CD4-positive, alpha-beta T cell treated with Interleukin-2 at 100 ng/mL for 4 hours (primary cell): ENCODE results near the gene FRMD4A.

Source experiments
- DNase-seq: peaks from one replicate; pipeline ENCODE4 v3.0.0-alpha.2; 2020; ENCODE audit warnings: low spot score

The FRMD4A gene

GRCh38 chr10:13751191-13751764, 579.4 kb downstream of the FRMD4A start:
- DNase-seq = no peak

GRCh38 chr10:13750299-13751190, 580.2 kb downstream of the FRMD4A start:
- DNase-seq = no peak

- no peak for DNase-seq
These were observed 585.5 kb downstream of the FRMD4A start for GRCh38 chr10:13745271-13745670.

GRCh38 chr10:13743963-13744362, 586.8 kb downstream of the FRMD4A start:
- DNase-seq = no peak

- DNase-seq = no peak
These were observed 587.5 kb downstream of the FRMD4A start for GRCh38 chr10:13743101-13743693.

- no peak for DNase-seq
These were observed 589.3 kb downstream of the FRMD4A start for GRCh38 chr10:13741438-13741837.

GRCh38 chr10:13740461-13740860, 590.3 kb downstream of the FRMD4A start:
- no peak for DNase-seq

GRCh38 chr10:13739183-13739582, 591.5 kb downstream of the FRMD4A start:
- DNase-seq = no peak

- DNase-seq = no peak
These were observed 594.2 kb downstream of the FRMD4A start for GRCh38 chr10:13736506-13736905.

- DNase-seq = no peak
These were observed 596.6 kb downstream of the FRMD4A start for GRCh38 chr10:13734151-13734550.

GRCh38 chr10:13733071-13733470, 597.7 kb downstream of the FRMD4A start:
- DNase-seq = no peak

- DNase-seq = no peak
These were observed 598.3 kb downstream of the FRMD4A start for GRCh38 chr10:13732465-13732881.

GRCh38 chr10:13731799-13732198, 598.9 kb downstream of the FRMD4A start:
- DNase-seq = no peak

GRCh38 chr10:13730956-13731355, 599.8 kb downstream of the FRMD4A start:
- DNase-seq = no peak

- no peak for DNase-seq
These were observed 600.4 kb downstream of the FRMD4A start for GRCh38 chr10:13730306-13730652.

GRCh38 chr10:13729586-13730305, 601.0 kb downstream of the FRMD4A start:
- DNase-seq = no peak

- DNase-seq = no peak
These were observed 601.7 kb downstream of the FRMD4A start for GRCh38 chr10:13728898-13729535.

GRCh38 chr10:13725594-13725993, 605.1 kb downstream of the FRMD4A start:
- no peak for DNase-seq

GRCh38 chr10:13724484-13724883, 606.2 kb downstream of the FRMD4A start:
- no peak for DNase-seq

GRCh38 chr10:13722747-13723653, 607.7 kb downstream of the FRMD4A start:
- DNase-seq = no peak

- DNase-seq = no peak
These were observed 609.2 kb downstream of the FRMD4A start for GRCh38 chr10:13721486-13721885.
